MM.1S (cell line): ENCODE data around the gene RFX2.

ENCODE experiments used
- DNase-seq: peaks from one replicate; pipeline ENCODE4 v3.0.0-alpha.2; 2015
- H2AFZ ChIP-seq: fragments of 300-600 bp; sonication (generic); 2 replicates; pipeline ENCODE4 v1.6.0; 2016; ENCODE audit warnings: antibody characterized with exemption, low read length
- H3F3A ChIP-seq: fragments of 300-600 bp; sonication (generic); 2 replicates; pipeline ENCODE4 v1.6.1; 2016; ENCODE audit warnings: mild to moderate bottlenecking, antibody characterized with exemption, low read length, moderate library complexity, mixed read lengths; ENCODE audit not compliant: insufficient read depth
- H3K27ac ChIP-seq: fragments of 300-600 bp; sonication (generic); 2 replicates; pipeline ENCODE4 v1.5.1; 2016; ENCODE audit warnings: mild to moderate bottlenecking, low read length
- H3K27me3 ChIP-seq: fragments of 300-600 bp; sonication (generic); replicated peaks from 2 replicates; pipeline ENCODE4 v1.6.0; 2016; ENCODE audit warnings: low read length; ENCODE audit not compliant: insufficient read depth
- H3K36me3 ChIP-seq: fragments of 300-600 bp; sonication (generic); replicated peaks from 2 replicates; pipeline ENCODE4 v1.6.1; 2016; ENCODE audit warnings: mild to moderate bottlenecking, low read length, mixed read lengths; ENCODE audit not compliant: insufficient read depth
- H3K4me1 ChIP-seq: fragments of 300-600 bp; sonication (generic); 2 replicates; pipeline ENCODE4 v1.6.1; 2016; ENCODE audit warnings: low read length, mixed read lengths
- H3K4me2 ChIP-seq: fragments of 300-600 bp; sonication (generic); 2 replicates; pipeline ENCODE4 v1.6.0; 2016; ENCODE audit warnings: low read depth, low read length
- H3K4me3 ChIP-seq: fragments of 300-600 bp; sonication (generic); 2 replicates; pipeline ENCODE4 v1.5.1; 2016; ENCODE audit warnings: low read length, mixed read lengths
- H3K79me2 ChIP-seq: fragments of 300-600 bp; sonication (generic); 2 replicates; pipeline ENCODE4 v1.6.1; 2016; ENCODE audit warnings: mixed run types, low read length, mixed read lengths
- H3K9ac ChIP-seq: fragments of 300-600 bp; sonication (generic); 2 replicates; pipeline ENCODE4 v1.6.1; 2016; ENCODE audit warnings: low read length, mixed read lengths
- H3K9me2 ChIP-seq: fragments of 300-600 bp; sonication (generic); replicated peaks from 2 replicates; pipeline ENCODE4 v1.6.1; 2016; ENCODE audit warnings: mild to moderate bottlenecking, low read length, mixed read lengths; ENCODE audit not compliant: insufficient read depth
- H3K9me3 ChIP-seq: fragments of 300-600 bp; sonication (generic); replicated peaks from 2 replicates; pipeline ENCODE4 v1.6.1; 2016; ENCODE audit warnings: mild to moderate bottlenecking, low read length, mixed read lengths; ENCODE audit not compliant: insufficient read depth
- H4K20me1 ChIP-seq: fragments of 300-600 bp; sonication (generic); 2 replicates; pipeline ENCODE4 v1.6.1; 2016; ENCODE audit warnings: mild to moderate bottlenecking, low read length, moderate library complexity, mixed read lengths; ENCODE audit not compliant: insufficient read depth
- CTCF ChIP-seq: fragments of 300-600 bp; sonication (generic); IDR thresholded peaks from 2 replicates; pipeline ENCODE4 v1.5.1; 2016; ENCODE audit warnings: antibody characterized with exemption, low read length, mixed read lengths
- EZH2 ChIP-seq: fragments of 300-600 bp; sonication (generic); optimal IDR thresholded peaks from 2 replicates; pipeline ENCODE3; 2017; ENCODE audit warnings: low read depth, mild to moderate bottlenecking, antibody characterized with exemption, low read length, mixed read lengths
- EZH2phosphoT487 ChIP-seq: fragments of 300-600 bp; sonication (generic); IDR thresholded peaks from 2 replicates; pipeline ENCODE4 v1.6.1; 2018; ENCODE audit warnings: antibody characterized with exemption, low read length

The RFX2 gene

GRCh38 chr19:6012426-6013170, 97.7 kb downstream of the RFX2 start:
- Histone ChIP-seq H3K36me3 (no peaks in the 10 kb centered on the region), H2AFZ (no peak overlapping the region), H3F3A (no peaks in the 10 kb centered on the region), H3K9ac (no peak overlapping the region), H4K20me1 (no peaks in the 10 kb centered on the region), H3K27ac (no peak overlapping the region), H3K4me2 (no peak overlapping the region), H3K4me3 (no peak overlapping the region), H3K4me1 (no peaks in the 10 kb centered on the region), H3K79me2 (no peaks in the 10 kb centered on the region), H3K9me3 (no peaks in the 10 kb centered on the region), H3K9me2 (no peaks in the 10 kb centered on the region), H3K27me3 (peaks cover 96% of the 10 kb centered on the region)
- no peak for DNase-seq
- TF ChIP-seq CTCF (no peak), EZH2phosphoT487 (no peak), EZH2 (no peak)

- Histone ChIP-seq H2AFZ (no peak overlapping the region), H3K36me3 (no peaks in the 10 kb centered on the region), H3F3A (no peaks in the 10 kb centered on the region), H4K20me1 (no peaks in the 10 kb centered on the region), H3K27me3 (peaks cover 96% of the 10 kb centered on the region), H3K9ac (no peak overlapping the region), H3K4me2 (no peak overlapping the region), H3K4me1 (no peaks in the 10 kb centered on the region), H3K27ac (no peak overlapping the region), H3K9me2 (no peaks in the 10 kb centered on the region), H3K79me2 (no peaks in the 10 kb centered on the region), H3K4me3 (no peak overlapping the region), H3K9me3 (no peaks in the 10 kb centered on the region)
- TF ChIP-seq CTCF (no peak), EZH2 (no peak), EZH2phosphoT487 (no peak)
- DNase-seq: no peak
Measured at GRCh38 chr19:6011794-6012193, 98.5 kb downstream of the RFX2 start.

GRCh38 chr19:6011206-6011605, 99.1 kb downstream of the RFX2 start:
- Histone ChIP-seq H3K27ac (no peak overlapping the region), H3K4me2 (no peak overlapping the region), H3K4me3 (no peak overlapping the region), H3F3A (no peaks in the 10 kb centered on the region), H3K9me2 (no peaks in the 10 kb centered on the region), H3K79me2 (no peaks in the 10 kb centered on the region), H3K27me3 (peaks cover 95% of the 10 kb centered on the region), H4K20me1 (no peaks in the 10 kb centered on the region), H3K36me3 (no peaks in the 10 kb centered on the region), H3K9ac (no peak overlapping the region), H3K4me1 (no peaks in the 10 kb centered on the region), H2AFZ (no peak overlapping the region), H3K9me3 (no peaks in the 10 kb centered on the region)
- no peak for DNase-seq
- TF ChIP-seq EZH2 (no peak), CTCF (no peak), EZH2phosphoT487 (no peak)
